ENCODE results near the gene E4F1. TPM values are rescaled to one million over a fixed set of nuclear protein-coding genes. Genes with fewer than 3 reads are reported as not detected.

E4F1 gene, protein sequence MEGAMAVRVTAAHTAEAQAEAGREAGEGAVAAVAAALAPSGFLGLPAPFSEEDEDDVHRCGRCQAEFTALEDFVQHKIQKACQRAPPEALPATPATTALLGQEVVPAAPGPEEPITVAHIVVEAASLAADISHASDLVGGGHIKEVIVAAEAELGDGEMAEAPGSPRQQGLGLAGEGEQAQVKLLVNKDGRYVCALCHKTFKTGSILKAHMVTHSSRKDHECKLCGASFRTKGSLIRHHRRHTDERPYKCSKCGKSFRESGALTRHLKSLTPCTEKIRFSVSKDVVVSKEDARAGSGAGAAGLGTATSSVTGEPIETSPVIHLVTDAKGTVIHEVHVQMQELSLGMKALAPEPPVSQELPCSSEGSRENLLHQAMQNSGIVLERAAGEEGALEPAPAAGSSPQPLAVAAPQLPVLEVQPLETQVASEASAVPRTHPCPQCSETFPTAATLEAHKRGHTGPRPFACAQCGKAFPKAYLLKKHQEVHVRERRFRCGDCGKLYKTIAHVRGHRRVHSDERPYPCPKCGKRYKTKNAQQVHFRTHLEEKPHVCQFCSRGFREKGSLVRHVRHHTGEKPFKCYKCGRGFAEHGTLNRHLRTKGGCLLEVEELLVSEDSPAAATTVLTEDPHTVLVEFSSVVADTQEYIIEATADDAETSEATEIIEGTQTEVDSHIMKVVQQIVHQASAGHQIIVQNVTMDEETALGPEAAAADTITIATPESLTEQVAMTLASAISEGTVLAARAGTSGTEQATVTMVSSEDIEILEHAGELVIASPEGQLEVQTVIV
- 10 to 100 TPM; 21.2 to 21.7 TPM for total RNA-seq

DNA sequence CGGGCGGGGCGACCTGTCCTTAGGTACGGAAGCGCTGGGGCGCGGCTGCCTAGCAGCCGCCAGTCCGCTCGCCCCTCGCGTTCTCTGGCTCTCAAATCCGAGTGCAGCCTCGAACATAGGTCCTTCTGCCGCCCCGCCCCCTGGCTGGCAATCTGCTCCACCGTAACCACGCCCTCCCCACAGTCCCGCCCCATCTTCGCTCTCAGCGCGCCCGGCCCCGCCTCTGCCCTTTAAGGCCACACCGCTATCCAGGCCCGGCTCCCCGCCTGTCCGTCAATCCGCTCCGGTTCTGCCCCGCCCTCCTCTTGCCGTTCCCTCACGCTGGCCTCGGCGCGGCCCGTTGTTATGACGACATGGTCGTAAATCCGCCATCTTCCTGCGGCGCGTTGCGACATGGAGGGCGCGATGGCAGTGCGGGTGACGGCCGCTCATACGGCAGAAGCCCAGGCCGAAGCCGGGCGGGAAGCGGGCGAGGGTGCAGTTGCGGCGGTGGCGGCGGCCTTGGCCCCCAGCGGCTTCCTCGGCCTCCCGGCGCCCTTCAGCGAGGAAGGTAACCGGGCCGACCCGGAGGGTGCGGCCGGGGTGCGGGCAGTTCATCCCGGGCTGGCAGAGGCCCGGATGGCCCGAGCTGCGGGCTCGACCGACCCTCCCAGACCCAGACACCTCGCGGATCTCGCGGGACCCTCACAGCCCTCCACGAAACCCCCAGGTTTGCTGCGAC lies at the start of gene E4F1:
TSS of gene E4F1 (plus strand) at position 371 of the 721 bp plus-strand sequence. CDS start at position 394, 23 bp downstream.
- H3K4me1 Mint-ChIP-seq (ENCODE audit: low read depth), result peaks cover 22% of the 10 kb centered on the region
- CTCF ChIA-PET, result no interaction called here
- peak; percentile 100 for DNase-seq
- H3K27me3 Mint-ChIP-seq (ENCODE audit: low read depth), result no peaks in the 10 kb centered on the region
- H3K36me3 Mint-ChIP-seq (ENCODE audit: low read depth), result no peaks in the 10 kb centered on the region
- H3K27ac Mint-ChIP-seq, result peak within 1 kb of the TSS; percentile 18
- H3K4me3 Mint-ChIP-seq, result peak within 1 kb of the TSS; percentile 78
- no peaks in the 10 kb centered on the region for H3K9me3 Mint-ChIP-seq
- intact Hi-C loops (cut with micrococcal nuclease), result loop anchor here (1.0 to 5.0 kb wide), 9 partner anchors 8 to 803 kb away; partner anchors contain the start of genes ATP6V0C, ECI1, KCTD5 and MLST8

DNA sequence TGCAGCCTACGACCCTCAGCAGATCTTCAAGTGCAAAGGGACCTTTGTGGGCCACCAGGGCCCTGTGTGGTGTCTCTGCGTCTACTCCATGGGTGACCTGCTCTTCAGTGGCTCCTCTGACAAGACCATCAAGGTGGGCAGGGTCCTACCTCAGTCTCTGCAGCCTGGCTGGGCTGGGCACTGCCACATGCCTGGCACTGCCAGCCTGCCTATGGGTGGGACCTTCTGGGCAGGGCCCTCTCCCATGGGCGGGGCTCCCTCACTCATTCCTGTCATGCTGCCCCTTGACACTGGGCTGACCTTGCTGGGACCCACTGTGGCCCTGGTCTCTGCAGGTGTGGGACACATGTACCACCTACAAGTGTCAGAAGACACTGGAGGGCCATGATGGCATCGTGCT lies 49.5 kb upstream of the E4F1 start:
- CTCF ChIA-PET, result no interaction called here
- peaks cover 15% of the 10 kb centered on the region for H3K36me3 Mint-ChIP-seq (ENCODE audit: low read depth)
- intact Hi-C loops (cut with micrococcal nuclease), result no loop called here
- no peak overlapping the region for H3K4me3 Mint-ChIP-seq
- H3K27ac Mint-ChIP-seq, result no peak overlapping the region
- H3K9me3 Mint-ChIP-seq, result no peaks in the 10 kb centered on the region
- DNase-seq, result no peak
- no peaks in the 10 kb centered on the region for H3K4me1 Mint-ChIP-seq (ENCODE audit: low read depth)
- H3K27me3 Mint-ChIP-seq (ENCODE audit: low read depth), result no peaks in the 10 kb centered on the region

DNA sequence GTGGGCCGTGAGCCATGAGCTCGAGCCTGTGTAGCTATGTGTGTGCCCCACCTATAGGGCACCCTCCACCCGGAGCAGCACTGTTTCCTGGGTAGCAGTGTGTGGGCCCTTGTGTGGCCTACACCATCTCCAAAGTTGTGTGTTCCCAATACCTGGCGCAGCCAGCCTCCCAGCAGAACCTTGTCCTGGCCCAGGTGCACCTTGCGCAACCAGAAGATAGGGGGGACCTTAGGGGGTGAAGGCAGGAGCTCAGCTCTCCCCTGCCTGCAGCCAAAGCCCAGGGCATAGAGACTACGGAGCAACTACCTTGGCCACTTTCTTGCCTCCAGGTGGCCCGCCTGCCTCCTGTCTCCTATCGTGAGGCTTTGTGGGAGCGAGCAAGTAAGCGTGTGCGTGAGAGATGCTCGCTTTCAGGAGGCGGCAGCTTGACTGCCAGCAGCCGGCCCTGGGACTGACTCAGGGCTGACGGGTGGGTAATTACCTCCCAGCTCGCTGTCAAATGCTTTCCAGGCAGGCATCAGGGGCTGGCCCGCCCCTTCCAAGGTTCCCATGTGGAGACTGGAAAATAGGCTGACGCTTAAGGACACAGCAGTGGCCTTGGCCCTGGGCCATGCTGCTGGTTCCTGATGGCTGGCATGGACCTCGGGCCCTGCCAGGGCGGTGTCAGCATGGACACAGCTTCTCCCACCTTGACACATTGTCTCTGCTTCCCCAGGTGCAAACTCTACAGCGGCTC lies 48.8 kb upstream of the E4F1 start:
- intact Hi-C loops (cut with micrococcal nuclease), result no loop called here
- Mint-ChIP-seq H3K27ac (no peak overlapping the region), H3K4me3 (no peak overlapping the region), H3K9me3 (no peaks in the 10 kb centered on the region), H3K36me3 (ENCODE audit: low read depth) (peaks cover 15% of the 10 kb centered on the region), H3K4me1 (ENCODE audit: low read depth) (no peaks in the 10 kb centered on the region), H3K27me3 (ENCODE audit: low read depth) (no peaks in the 10 kb centered on the region)
- DNase-seq, result no peak
- CTCF ChIA-PET, result no interaction called here

DNA sequence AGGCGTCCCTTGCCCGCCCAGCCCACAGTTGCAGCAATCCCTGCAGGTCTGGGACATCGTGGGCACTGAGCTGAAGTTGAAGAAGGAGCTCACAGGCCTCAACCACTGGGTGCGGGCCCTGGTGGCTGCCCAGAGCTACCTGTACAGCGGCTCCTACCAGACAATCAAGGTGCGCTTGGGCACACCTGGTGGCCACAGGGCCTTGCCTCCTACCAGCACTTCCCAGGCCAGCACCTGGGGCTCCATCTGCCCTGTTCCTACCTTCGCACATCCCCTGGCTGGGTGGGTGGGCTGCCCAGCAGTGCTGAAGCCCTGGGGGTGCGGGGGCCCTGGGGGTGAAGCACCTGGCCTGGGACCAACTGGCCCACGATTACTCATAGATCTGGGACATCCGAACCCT lies 47.9 kb upstream of the E4F1 start:
- peaks cover 15% of the 10 kb centered on the region for H3K36me3 Mint-ChIP-seq (ENCODE audit: low read depth)
- DNase-seq, result no peak
- H3K4me1 Mint-ChIP-seq (ENCODE audit: low read depth), result no peaks in the 10 kb centered on the region
- CTCF ChIA-PET, result no interaction called here
- no peaks in the 10 kb centered on the region for H3K27me3 Mint-ChIP-seq (ENCODE audit: low read depth)
- H3K27ac Mint-ChIP-seq, result no peak overlapping the region
- intact Hi-C loops (cut with micrococcal nuclease), result no loop called here
- no peaks in the 10 kb centered on the region for H3K9me3 Mint-ChIP-seq
- no peak overlapping the region for H3K4me3 Mint-ChIP-seq

DNA sequence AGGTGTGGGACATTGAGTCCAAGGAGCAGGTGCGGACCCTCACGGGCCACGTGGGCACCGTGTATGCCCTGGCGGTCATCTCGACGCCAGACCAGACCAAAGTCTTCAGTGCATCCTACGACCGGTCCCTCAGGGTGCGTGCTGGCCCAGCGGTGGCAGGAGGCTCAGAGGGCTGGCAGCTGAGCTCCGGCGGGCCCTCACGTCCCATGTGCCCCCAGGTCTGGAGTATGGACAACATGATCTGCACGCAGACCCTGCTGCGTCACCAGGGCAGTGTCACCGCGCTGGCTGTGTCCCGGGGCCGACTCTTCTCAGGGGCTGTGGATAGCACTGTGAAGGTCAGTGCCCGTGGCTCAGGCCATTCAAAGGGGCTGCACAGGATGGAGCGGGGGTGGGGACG lies 47.3 kb upstream of the E4F1 start:
- CTCF ChIA-PET, result no interaction called here
- Mint-ChIP-seq H3K9me3 (no peaks in the 10 kb centered on the region), H3K27me3 (ENCODE audit: low read depth) (no peaks in the 10 kb centered on the region), H3K36me3 (ENCODE audit: low read depth) (peaks cover 15% of the 10 kb centered on the region), H3K4me3 (no peak overlapping the region), H3K27ac (no peak overlapping the region), H3K4me1 (ENCODE audit: low read depth) (no peaks in the 10 kb centered on the region)
- intact Hi-C loops (cut with micrococcal nuclease), result no loop called here
- DNase-seq, result no peak

DNA sequence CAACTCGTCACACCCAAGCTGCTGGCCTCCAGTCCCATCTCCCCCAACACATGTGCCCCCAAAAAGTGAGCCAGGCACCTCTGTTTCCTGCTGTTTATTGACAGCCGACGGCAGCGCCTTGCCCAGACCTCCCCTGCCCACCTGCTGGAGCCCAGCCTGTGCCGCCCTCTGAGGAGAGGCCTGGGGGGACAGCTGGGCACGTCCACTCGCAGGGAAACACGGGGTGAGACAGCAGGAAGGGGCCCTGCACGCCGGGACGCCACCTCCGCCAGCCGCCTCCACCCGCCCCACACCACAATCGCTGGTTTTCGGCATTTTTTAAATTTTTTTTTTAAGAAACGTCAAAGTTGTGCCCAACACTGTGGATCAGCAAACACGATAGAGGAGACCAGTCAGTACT lies 46.3 kb upstream of the E4F1 start:
- intact Hi-C loops (cut with micrococcal nuclease), result no loop called here
- H3K9me3 Mint-ChIP-seq, result no peaks in the 10 kb centered on the region

DNA sequence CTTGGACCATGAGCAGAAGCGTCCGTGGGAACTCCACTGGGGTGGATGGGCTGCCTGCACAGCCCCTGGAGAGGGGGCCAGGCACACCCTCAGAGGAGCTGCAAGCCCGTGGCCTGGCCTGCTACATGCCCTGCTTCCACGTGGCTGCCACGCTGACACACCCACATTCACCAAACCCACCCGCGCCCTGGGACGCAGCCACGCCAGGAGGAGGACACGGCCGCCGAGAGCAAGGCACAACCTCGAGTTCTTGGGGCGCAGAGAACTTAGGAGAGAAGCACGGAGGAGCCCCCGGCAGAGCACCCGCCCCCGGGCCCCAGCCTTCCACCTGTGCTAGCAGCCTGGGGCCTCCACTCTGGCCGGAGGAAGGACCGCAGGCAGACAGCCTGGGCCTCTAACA lies 45.8 kb upstream of the E4F1 start:
- Mint-ChIP-seq H3K4me3 (no peak overlapping the region), H3K27ac (no peak overlapping the region), H3K4me1 (ENCODE audit: low read depth) (no peaks in the 10 kb centered on the region), H3K9me3 (no peaks in the 10 kb centered on the region), H3K36me3 (ENCODE audit: low read depth) (peaks cover 15% of the 10 kb centered on the region), H3K27me3 (ENCODE audit: low read depth) (no peaks in the 10 kb centered on the region)
- no peak for DNase-seq
- CTCF ChIA-PET, result no interaction called here
- intact Hi-C loops (cut with micrococcal nuclease), result no loop called here

More for the DNA sequence above, 46.3 kb upstream of the E4F1 start:
- Mint-ChIP-seq H3K27me3 (ENCODE audit: low read depth) (no peaks in the 10 kb centered on the region), H3K4me1 (ENCODE audit: low read depth) (no peaks in the 10 kb centered on the region), H3K4me3 (no peak overlapping the region), H3K36me3 (ENCODE audit: low read depth) (peaks cover 15% of the 10 kb centered on the region), H3K27ac (no peak overlapping the region)
- DNase-seq, result no peak
- CTCF ChIA-PET, result no interaction called here

DNA sequence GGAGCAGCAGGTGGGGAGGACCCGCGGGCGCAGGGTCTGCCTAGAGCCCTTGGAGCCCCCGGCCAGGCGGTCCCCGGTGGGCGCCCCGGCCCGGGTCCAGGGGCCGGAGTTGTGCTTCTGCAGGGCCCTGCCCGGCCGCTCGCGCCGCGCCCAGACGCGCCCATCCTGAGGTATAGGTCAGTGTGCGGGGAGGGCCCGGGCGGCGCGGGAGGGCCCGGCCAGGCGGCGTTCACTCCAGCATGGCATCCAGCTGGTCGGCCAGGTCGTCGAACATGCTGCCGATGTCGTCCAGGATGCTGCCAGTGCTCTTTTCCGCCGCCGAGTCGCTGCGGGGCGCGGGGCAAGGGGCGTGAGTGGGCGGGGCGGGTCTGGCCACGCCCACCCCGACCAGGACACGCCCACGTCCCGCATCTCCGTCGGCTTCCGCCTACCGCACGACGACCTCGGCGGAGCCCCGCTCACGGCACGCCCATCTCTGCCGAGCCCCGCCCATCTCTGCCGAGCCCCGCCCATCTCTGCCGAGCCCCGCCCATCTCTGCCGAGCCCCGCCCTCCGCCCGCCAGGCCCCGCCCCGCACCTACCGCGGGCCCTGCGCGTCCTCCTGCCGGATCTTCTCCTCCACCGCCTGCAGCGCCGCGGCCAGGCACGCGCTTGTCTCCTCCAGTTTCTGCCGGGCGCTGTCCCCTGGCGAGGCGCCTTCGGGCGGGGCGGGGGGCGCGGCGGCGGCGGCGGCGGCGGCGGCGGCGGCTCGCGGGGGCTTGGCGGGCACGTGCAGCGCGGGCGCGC lies 44.9 kb upstream of the E4F1 start:
- Mint-ChIP-seq H3K9me3 (no peaks in the 10 kb centered on the region), H3K4me3 (no peak overlapping the region), H3K36me3 (ENCODE audit: low read depth) (peaks cover 11% of the 10 kb centered on the region), H3K27ac (no peak overlapping the region), H3K27me3 (ENCODE audit: low read depth) (no peaks in the 10 kb centered on the region), H3K4me1 (ENCODE audit: low read depth) (no peaks in the 10 kb centered on the region)
- CTCF ChIA-PET, result no interaction called here
- peak; percentile 12 for DNase-seq
- intact Hi-C loops (cut with micrococcal nuclease), result no loop called here

DNA sequence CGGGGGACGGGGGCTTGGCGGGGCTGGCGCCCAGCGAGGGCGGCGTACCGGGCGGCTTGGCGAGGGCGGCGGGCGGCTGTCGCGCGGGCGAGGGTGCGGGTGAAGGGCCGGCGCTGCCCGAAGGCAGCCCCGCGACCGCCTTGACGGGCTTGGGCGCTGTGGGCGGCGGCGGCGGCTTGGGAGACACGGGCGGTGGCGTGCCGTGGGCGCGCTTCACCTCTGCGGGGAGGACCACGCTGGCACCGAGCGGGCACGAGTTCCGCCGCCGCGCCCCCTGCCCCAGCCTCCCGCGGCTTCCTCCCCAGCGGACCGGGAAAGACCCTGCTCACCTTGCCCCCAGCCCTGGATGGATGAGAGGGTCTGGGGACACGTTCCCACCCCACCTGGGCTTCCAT lies 44.3 kb upstream of the E4F1 start:
- Mint-ChIP-seq H3K4me1 (ENCODE audit: low read depth) (no peaks in the 10 kb centered on the region), H3K27ac (no peak overlapping the region), H3K4me3 (no peak overlapping the region), H3K36me3 (ENCODE audit: low read depth) (peaks cover 8% of the 10 kb centered on the region), H3K9me3 (no peaks in the 10 kb centered on the region), H3K27me3 (ENCODE audit: low read depth) (no peaks in the 10 kb centered on the region)
- CTCF ChIA-PET, result no interaction called here
- no peak for DNase-seq
- intact Hi-C loops (cut with micrococcal nuclease), result no loop called here

DNA sequence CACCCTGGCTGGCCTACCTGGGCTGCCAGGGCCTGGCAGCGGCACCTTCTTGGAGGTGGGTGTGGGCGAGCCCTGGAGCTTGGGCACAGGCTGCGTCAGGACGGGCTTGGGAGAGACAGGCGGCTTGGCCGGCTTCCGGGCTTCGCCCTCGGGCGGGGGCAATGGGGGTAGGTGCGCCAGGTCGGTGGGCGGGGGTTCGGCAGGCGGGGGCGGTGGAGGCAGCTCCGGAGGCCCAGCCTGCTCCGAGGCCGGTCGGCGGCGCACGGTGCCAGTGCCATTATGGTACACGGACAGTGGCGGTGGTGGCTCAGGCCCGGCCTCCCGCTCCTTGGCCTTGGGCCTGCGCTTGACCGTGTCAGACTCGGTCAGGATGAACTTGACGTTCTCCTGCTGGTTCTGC lies 43.8 kb upstream of the E4F1 start:
- CTCF ChIA-PET, result no interaction called here
- H3K27ac Mint-ChIP-seq, result no peak overlapping the region
- DNase-seq, result no peak
- no peak overlapping the region for H3K4me3 Mint-ChIP-seq
- H3K4me1 Mint-ChIP-seq (ENCODE audit: low read depth), result no peaks in the 10 kb centered on the region
- no peaks in the 10 kb centered on the region for H3K27me3 Mint-ChIP-seq (ENCODE audit: low read depth)
- peaks cover 5% of the 10 kb centered on the region for H3K36me3 Mint-ChIP-seq (ENCODE audit: low read depth)
- intact Hi-C loops (cut with micrococcal nuclease), result no loop called here
- no peaks in the 10 kb centered on the region for H3K9me3 Mint-ChIP-seq

DNA sequence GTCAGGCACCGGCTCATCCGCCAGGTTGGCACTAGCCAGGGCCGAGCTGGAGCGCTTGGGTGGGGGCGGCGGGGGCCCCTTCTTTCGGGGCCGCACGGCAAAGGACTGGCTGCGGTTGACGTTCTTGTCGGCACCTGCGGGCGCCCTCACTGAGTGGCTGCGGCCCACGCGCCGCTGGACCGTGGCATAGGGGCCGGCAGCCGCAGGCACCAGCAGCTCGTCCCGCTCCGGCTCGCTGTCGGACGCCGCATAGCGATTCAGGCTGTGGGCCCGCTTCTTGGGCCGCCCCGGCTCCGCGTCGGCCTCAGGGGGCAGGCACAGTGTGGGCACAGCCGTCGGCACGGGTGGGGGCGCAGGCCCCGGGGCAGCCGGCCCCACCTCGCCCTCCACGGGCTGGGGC lies 42.9 kb upstream of the E4F1 start:
- Mint-ChIP-seq H3K36me3 (ENCODE audit: low read depth) (peaks cover 5% of the 10 kb centered on the region), H3K4me3 (no peak overlapping the region), H3K27ac (no peak overlapping the region), H3K9me3 (no peaks in the 10 kb centered on the region), H3K27me3 (ENCODE audit: low read depth) (no peaks in the 10 kb centered on the region), H3K4me1 (ENCODE audit: low read depth) (no peaks in the 10 kb centered on the region)
- CTCF ChIA-PET, result interaction anchor here (0.6 kb wide), 1 partner anchor 136 kb away, joined by 9 read pairs; no protein-coding TSS in a partner anchor
- no peak for DNase-seq
- intact Hi-C loops (cut with micrococcal nuclease), result no loop called here
